ENCODE measurements around the gene IL34.
"Not testable (repeated sequence)": the region's sequence is repeated elsewhere in the genome, so short reads cannot be mapped to it uniquely, and the experiment has no call there.

The IL34 gene

GRCh38 chr16:70642633-70643032 lies 3.7 kb upstream of the IL34 start:
- Histone ChIP-seq H3K9ac (ENCODE audit: low read length) (no peak overlapping the region), H3K4me2 (ENCODE audit: low read depth, low read length, poor library complexity, severe bottlenecking) (no peak overlapping the region), H3K4me3 (ENCODE audit: insufficient read depth, low read length, poor library complexity, severe bottlenecking) (no peak overlapping the region), H3K9me3 (ENCODE audit: insufficient read depth, low read length) (no peaks in the 10 kb centered on the region), H3K27ac (ENCODE audit: low read depth, low read length) (no peak overlapping the region), H2AFZ (ENCODE audit: low read depth, low read length, severe bottlenecking) (no peak overlapping the region), H3F3A (ENCODE audit: insufficient read depth) (no peaks in the 10 kb centered on the region), H3K27me3 (ENCODE audit: low read length) (no peaks in the 10 kb centered on the region), H4K20me1 (ENCODE audit: low read depth, low read length) (no peaks in the 10 kb centered on the region), H3K79me2 (ENCODE audit: insufficient read depth, low read length) (no peaks in the 10 kb centered on the region), H3K9me2 (replicated peaks; ENCODE audit: insufficient read depth, low read length) (no peaks in the 10 kb centered on the region), H3K36me3 (ENCODE audit: low read length) (no peaks in the 10 kb centered on the region)
- TF ChIP-seq EZH2phosphoT487 (conservative IDR thresholded peaks at IDR 0.05; ENCODE audit: low read length) = no peak

DNA sequence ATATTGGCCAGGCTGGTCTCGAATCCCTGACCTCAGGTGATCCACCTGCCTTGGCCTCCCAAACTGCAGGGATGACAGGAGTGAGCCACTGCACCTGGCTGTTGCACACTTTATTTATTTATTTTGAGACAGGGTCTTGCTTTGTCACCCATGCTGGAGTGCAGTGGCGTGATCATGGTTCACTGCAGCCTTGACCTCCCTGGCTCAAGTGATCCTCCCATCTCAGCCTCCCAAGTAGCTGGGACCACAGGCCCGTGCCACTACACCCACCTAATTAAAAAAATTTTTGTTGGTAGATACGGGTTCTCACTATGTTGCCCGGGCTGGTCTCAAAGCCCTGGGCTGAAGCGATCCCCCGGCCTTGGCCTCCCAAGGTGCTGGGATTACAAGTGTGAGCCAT lies 3.1 kb upstream of the IL34 start:
- H4K20me1 ChIP-seq (ENCODE audit: low read depth, low read length); H3K9me3 ChIP-seq (ENCODE audit: insufficient read depth, low read length); H3K4me3 ChIP-seq (ENCODE audit: insufficient read depth, low read length, poor library complexity, severe bottlenecking); H3K27me3 ChIP-seq (ENCODE audit: low read length); H3K4me2 ChIP-seq (ENCODE audit: low read depth, low read length, poor library complexity, severe bottlenecking); H3K27ac ChIP-seq (ENCODE audit: low read depth, low read length); H3K79me2 ChIP-seq (ENCODE audit: insufficient read depth, low read length); H3K9me2 ChIP-seq (replicated peaks; ENCODE audit: insufficient read depth, low read length); H3F3A ChIP-seq (ENCODE audit: insufficient read depth); H3K9ac ChIP-seq (ENCODE audit: low read length); H2AFZ ChIP-seq (ENCODE audit: low read depth, low read length, severe bottlenecking); H3K36me3 ChIP-seq (ENCODE audit: low read length): not testable (repeated sequence)

- no peak for TF ChIP-seq CTCF (IDR thresholded peaks at IDR 0.05; ENCODE audit: insufficient read depth, low read length, poor library complexity, severe bottlenecking)
- no peak for TF ChIP-seq EZH2phosphoT487 (conservative IDR thresholded peaks at IDR 0.05; ENCODE audit: low read length)
- Histone ChIP-seq H3K9me2 (replicated peaks; ENCODE audit: insufficient read depth, low read length) (no peaks in the 10 kb centered on the region), H3K27me3 (ENCODE audit: low read length) (no peaks in the 10 kb centered on the region), H3K9ac (ENCODE audit: low read length) (no peak overlapping the region), H3K4me2 (ENCODE audit: low read depth, low read length, poor library complexity, severe bottlenecking) (no peak overlapping the region), H3K79me2 (ENCODE audit: insufficient read depth, low read length) (no peaks in the 10 kb centered on the region), H3K4me3 (ENCODE audit: insufficient read depth, low read length, poor library complexity, severe bottlenecking) (no peak overlapping the region), H3K36me3 (ENCODE audit: low read length) (no peaks in the 10 kb centered on the region), H2AFZ (ENCODE audit: low read depth, low read length, severe bottlenecking) (no peak overlapping the region), H3F3A (ENCODE audit: insufficient read depth) (no peaks in the 10 kb centered on the region), H4K20me1 (ENCODE audit: low read depth, low read length) (no peaks in the 10 kb centered on the region), H3K9me3 (ENCODE audit: insufficient read depth, low read length) (no peaks in the 10 kb centered on the region), H3K27ac (ENCODE audit: low read depth, low read length) (no peak overlapping the region)
Observed at GRCh38 chr16:70644763-70645597, 1.4 kb upstream of the IL34 start.

DNA sequence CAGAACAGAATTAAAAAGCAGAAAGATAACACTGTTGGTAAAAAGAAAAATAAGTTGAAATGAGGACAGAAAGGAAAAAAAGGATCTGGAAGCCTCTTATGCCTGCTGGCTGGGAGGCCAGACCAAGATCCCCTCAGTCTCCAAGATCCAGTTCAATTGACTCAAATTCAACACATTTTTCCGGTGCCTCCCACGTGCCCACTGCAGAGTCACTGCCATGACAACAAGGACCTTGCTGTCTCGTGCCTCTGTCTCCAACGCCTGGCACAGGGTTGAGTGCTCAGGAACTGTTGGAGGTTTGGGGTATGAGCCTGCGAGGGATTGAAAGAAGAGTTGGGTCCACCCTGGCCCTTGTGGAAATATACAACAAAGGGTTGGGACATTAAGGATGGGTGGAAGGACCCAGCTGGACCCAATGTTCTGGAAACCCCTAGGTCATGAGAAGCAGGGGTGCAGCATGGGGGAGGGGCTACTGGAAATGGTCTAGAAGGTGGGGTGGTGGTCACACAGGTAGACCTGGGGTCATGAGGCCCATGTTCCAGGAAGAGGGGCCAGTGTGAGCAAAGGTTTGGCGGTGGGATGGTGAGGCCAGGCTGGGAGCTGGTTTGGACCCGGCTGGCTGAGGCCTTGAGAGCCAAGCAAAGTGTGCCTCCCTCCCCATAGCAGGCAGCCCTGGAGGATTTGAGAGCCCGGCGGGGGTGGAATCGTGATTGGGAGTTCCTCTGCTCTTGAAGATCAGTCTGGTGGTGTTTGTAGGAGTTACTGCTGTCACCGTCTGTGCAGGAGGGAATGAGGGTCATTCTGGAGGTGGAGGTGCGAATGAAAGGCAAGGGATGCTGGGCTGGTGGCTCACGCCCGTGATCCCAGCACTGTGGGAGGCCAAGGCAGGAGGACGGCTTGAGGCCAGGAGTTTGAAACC lies 1.3 kb downstream of the IL34 start:
- Histone ChIP-seq H3K27me3 (ENCODE audit: low read length) (no peaks in the 10 kb centered on the region), H3K4me2 (ENCODE audit: low read depth, low read length, poor library complexity, severe bottlenecking) (no peak overlapping the region), H3K4me3 (ENCODE audit: insufficient read depth, low read length, poor library complexity, severe bottlenecking) (no peak overlapping the region), H3F3A (ENCODE audit: insufficient read depth) (no peaks in the 10 kb centered on the region), H3K36me3 (ENCODE audit: low read length) (no peaks in the 10 kb centered on the region), H3K79me2 (ENCODE audit: insufficient read depth, low read length) (no peaks in the 10 kb centered on the region), H2AFZ (ENCODE audit: low read depth, low read length, severe bottlenecking) (no peak overlapping the region), H3K9me2 (replicated peaks; ENCODE audit: insufficient read depth, low read length) (no peaks in the 10 kb centered on the region), H3K27ac (ENCODE audit: low read depth, low read length) (no peak overlapping the region), H3K9me3 (ENCODE audit: insufficient read depth, low read length) (no peaks in the 10 kb centered on the region), H4K20me1 (ENCODE audit: low read depth, low read length) (no peaks in the 10 kb centered on the region), H3K9ac (ENCODE audit: low read length) (no peak overlapping the region)
- TF ChIP-seq EZH2phosphoT487 (conservative IDR thresholded peaks at IDR 0.05; ENCODE audit: low read length) (no peak), CTCF (IDR thresholded peaks at IDR 0.05; ENCODE audit: insufficient read depth, low read length, poor library complexity, severe bottlenecking) (no peak)

Measured in SU-DHL-6 (cell line).